Endothelial cell (in vitro differentiated cells): ENCODE results near the gene EPS8L2. TPM values are rescaled to one million over a fixed set of nuclear protein-coding genes. Genes with fewer than 3 reads are reported as not detected.

Source experiments
- DNase-seq: peaks from one replicate; pipeline ENCODE4 v3.0.0; 2021; ENCODE audit warnings: low spot score
- H3K27ac Mint-ChIP-seq: one replicate; pipeline ENCODE4 v1.8.0; 2021; ENCODE audit warnings: mixed read lengths, inconsistent platforms; ENCODE audit not compliant: unreplicated experiment
- H3K27me3 Mint-ChIP-seq: one replicate; pipeline ENCODE4 v1.8.0; 2021; ENCODE audit warnings: mild to moderate bottlenecking, moderate library complexity, mixed read lengths, inconsistent platforms; ENCODE audit not compliant: unreplicated experiment
- H3K36me3 Mint-ChIP-seq: one replicate; pipeline ENCODE4 v1.8.0; 2021; ENCODE audit warnings: mild to moderate bottlenecking, low read depth, mixed read lengths, inconsistent platforms; ENCODE audit not compliant: unreplicated experiment
- H3K4me1 Mint-ChIP-seq: one replicate; pipeline ENCODE4 v1.8.0; 2021; ENCODE audit warnings: mild to moderate bottlenecking, mixed read lengths, inconsistent platforms; ENCODE audit not compliant: unreplicated experiment
- H3K4me3 Mint-ChIP-seq: one replicate; pipeline ENCODE4 v1.8.0; 2021; ENCODE audit warnings: mild to moderate bottlenecking, mixed read lengths, inconsistent platforms; ENCODE audit not compliant: unreplicated experiment
- H3K9me3 Mint-ChIP-seq: one replicate; pipeline ENCODE4 v1.8.0; 2021; ENCODE audit warnings: mixed read lengths, inconsistent platforms; ENCODE audit not compliant: unreplicated experiment
- total RNA-seq: library from RNA; stranded (reverse); fragmentation: NEBNext Ultra II Directional; extraction: Animal tissue kit (Norgen Biotek cat#: 25700); gene quantifications from one replicate; pipeline ENCODE4 v1.2.1, GENCODE V29; 2021; ENCODE audit not compliant: unreplicated experiment
- TF ChIP-seq, protein P1 (sequence below): fragments of 200-600 bp; sonication (generic); IDR thresholded peaks from one replicate; pipeline ENCODE4 v1.5.0; 2021; ENCODE audit warnings: antibody characterized with exemption; ENCODE audit not compliant: unreplicated experiment

Gene EPS8L2
- total RNA-seq, 1 donor from 2014 or later: 8.0 TPM

DNA sequence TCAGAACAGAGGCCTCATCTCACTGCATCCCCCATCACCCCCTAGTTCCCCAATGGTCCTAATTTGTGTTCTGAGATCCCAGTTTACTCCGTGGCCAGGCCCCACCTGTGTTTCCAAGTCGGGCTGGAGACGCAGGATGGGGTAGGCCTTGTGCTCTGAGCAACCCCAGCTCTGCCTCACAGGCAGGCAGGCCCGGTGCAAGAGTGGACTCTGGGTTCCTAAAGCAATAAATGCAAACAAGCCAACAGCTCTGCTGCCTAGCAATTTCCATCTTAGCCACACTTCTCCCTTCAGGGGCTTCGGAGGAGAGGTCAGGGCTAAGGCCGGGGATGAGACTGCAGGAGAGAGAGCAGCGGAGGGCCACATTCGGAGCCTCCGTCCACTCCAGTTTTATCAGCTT, 2.5 kb upstream of the EPS8L2 start:
- Mint-ChIP-seq H3K4me3 (no peak overlapping the region), H3K27ac (no peak overlapping the region), H3K27me3 (peaks cover 11% of the 10 kb centered on the region), H3K4me1 (peaks cover 9% of the 10 kb centered on the region), H3K36me3 (no peaks in the 10 kb centered on the region), H3K9me3 (no peaks in the 10 kb centered on the region)
- DNase-seq: no peak
- TF ChIP-seq, protein P1, sequence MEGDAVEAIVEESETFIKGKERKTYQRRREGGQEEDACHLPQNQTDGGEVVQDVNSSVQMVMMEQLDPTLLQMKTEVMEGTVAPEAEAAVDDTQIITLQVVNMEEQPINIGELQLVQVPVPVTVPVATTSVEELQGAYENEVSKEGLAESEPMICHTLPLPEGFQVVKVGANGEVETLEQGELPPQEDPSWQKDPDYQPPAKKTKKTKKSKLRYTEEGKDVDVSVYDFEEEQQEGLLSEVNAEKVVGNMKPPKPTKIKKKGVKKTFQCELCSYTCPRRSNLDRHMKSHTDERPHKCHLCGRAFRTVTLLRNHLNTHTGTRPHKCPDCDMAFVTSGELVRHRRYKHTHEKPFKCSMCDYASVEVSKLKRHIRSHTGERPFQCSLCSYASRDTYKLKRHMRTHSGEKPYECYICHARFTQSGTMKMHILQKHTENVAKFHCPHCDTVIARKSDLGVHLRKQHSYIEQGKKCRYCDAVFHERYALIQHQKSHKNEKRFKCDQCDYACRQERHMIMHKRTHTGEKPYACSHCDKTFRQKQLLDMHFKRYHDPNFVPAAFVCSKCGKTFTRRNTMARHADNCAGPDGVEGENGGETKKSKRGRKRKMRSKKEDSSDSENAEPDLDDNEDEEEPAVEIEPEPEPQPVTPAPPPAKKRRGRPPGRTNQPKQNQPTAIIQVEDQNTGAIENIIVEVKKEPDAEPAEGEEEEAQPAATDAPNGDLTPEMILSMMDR: no peak

DNA sequence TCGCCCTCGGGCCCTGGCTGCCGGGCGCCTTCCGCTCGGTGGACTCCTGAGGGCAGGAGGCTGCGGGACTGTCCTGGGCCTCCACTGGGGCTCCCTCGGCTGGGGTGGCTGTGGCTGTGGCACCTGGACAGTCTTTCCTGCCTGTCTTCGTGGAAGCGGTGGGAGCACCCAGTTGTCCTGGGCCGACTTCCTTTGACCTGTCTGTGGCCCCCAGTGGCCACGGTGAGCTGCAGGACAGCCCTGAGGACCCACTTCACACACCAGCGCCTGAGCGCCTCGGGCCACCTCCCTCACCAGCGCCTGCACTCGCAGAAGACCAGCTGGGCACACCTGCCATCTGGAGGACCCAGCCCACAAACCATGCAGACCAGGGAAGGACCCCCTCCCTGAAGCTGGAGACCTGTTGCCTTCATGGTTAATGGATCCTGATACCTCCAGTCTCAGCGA, 1.8 kb upstream of the EPS8L2 start:
- TF ChIP-seq, protein P1: no peak

GRCh38 chr11:704781-705645, 1.0 kb upstream of the EPS8L2 start:
- no peaks in the 10 kb centered on the region for H3K36me3 Mint-ChIP-seq
- H3K27ac Mint-ChIP-seq: no peak overlapping the region
- TF ChIP-seq, protein P1: no peak

More for the DNA sequence above, 1.8 kb upstream of the EPS8L2 start:
- Mint-ChIP-seq H3K27ac (no peak overlapping the region), H3K36me3 (no peaks in the 10 kb centered on the region), H3K4me3 (no peak overlapping the region), H3K4me1 (peaks cover 3% of the 10 kb centered on the region), H3K27me3 (peaks cover 11% of the 10 kb centered on the region), H3K9me3 (no peaks in the 10 kb centered on the region)
- no peak for DNase-seq

DNA sequence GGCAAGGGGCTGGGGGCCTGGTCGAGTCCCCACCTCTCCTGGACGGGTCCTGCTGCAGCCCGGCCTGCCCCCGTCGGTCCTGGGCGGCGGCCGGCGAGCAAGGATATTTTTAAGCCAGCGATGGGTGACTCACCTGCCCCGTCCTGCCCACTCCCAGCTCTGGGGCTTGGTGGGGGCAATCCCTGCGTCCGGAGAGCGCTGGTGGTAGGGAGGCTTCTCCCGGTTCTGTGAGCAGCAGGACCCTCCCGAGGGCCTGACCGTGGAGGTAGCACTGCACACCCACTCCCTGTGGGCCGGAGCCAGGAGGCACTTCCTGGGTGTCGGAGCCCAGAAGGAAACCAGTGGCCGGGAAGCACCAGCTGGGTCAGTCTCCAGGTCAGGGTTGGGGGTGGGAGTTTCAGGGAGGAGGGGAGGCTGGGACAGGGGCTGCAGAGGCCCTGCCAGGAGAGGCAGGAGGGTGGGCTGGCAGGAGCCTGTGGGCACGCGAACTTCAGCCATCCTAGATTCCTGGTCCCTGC, 467 bp downstream of the EPS8L2 start:
- DNase-seq: no peak

More at GRCh38 chr11:704781-705645, 1.0 kb upstream of the EPS8L2 start:
- Mint-ChIP-seq H3K4me1 (peaks cover 2% of the 10 kb centered on the region), H3K4me3 (no peak overlapping the region), H3K27me3 (peaks cover 11% of the 10 kb centered on the region), H3K9me3 (no peaks in the 10 kb centered on the region)
- no peak for DNase-seq

More for the DNA sequence above, 467 bp downstream of the EPS8L2 start:
- H3K27me3 Mint-ChIP-seq: peaks cover 14% of the 10 kb centered on the region
- no peak overlapping the region for H3K4me3 Mint-ChIP-seq
- TF ChIP-seq, protein P1: no peak
- no peaks in the 10 kb centered on the region for H3K36me3 Mint-ChIP-seq
- no peak overlapping the region for H3K27ac Mint-ChIP-seq
- H3K9me3 Mint-ChIP-seq: no peaks in the 10 kb centered on the region
- peaks cover 2% of the 10 kb centered on the region for H3K4me1 Mint-ChIP-seq
